ENCODE results near the gene PARD6B. TPM values are rescaled to one million over a fixed set of nuclear protein-coding genes. Genes with fewer than 3 reads are reported as not detected.

The PARD6B gene
- total and polyA plus RNA-seq, 10 donors = 0.97 to 7.5 (median 4.1) TPM

GRCh38 chr20:50715694-50716093 is 15.7 kb upstream of the PARD6B start:
- WGBS, 5 donors = 87 to 93% (median 90%) methylated on average over 3 of the region's 3 CpGs
- H3K4me3 ChIP-seq = no peak overlapping the region
- H3K9me3 ChIP-seq = no peaks in the 10 kb centered on the region
- peaks cover 0 to 33% (median 0%) of the 10 kb centered on the region in 7 donors for H3K27me3 ChIP-seq (replicated peaks in 1 of 7)
- DNase-seq = no peak
- H3K4me1 ChIP-seq = peaks cover 0 to 8% (median 0%) of the 10 kb centered on the region in 6 donors
- intact Hi-C loops (cut with DNase I; ENCODE audit: low total_unique reads) = no loop called here
- TF ChIP-seq POLR2A (IDR thresholded peaks at IDR 0.05) (no peak), POLR2AphosphoS5 (IDR thresholded peaks at IDR 0.05) (no peak)
- H3K36me3 ChIP-seq = no peaks in the 10 kb centered on the region
- no peak overlapping the region for H3K27ac ChIP-seq

- Histone ChIP-seq H3K9me3 (no peaks in the 10 kb centered on the region), H3K27me3 (replicated peaks in 1 of 7) (peaks cover 0 to 33% (median 0%) of the 10 kb centered on the region in 7 donors), H3K4me3 (no peak overlapping the region), H3K36me3 (no peaks in the 10 kb centered on the region), H3K27ac (no peak overlapping the region), H3K4me1 (no peaks in the 10 kb centered on the region)
- intact Hi-C loops (cut with DNase I; ENCODE audit: low total_unique reads) = no loop called here
- no peak for DNase-seq
- WGBS, 5 donors = 77 to 100% (median 79%) methylated on average over 1 of the region's 1 CpG
- TF ChIP-seq POLR2A (IDR thresholded peaks at IDR 0.05) (no peak), CTCF (IDR thresholded peaks at IDR 0.05 in 8 of 11, conservative IDR thresholded peaks at IDR 0.05 in 3 of 11) (no peak), POLR2AphosphoS5 (IDR thresholded peaks at IDR 0.05) (no peak)
Measured at GRCh38 chr20:50716518-50716917, 14.9 kb upstream of the PARD6B start.

GRCh38 chr20:50717312-50717711 is 14.1 kb upstream of the PARD6B start:
- peaks cover 0 to 3% (median 0%) of the 10 kb centered on the region in 6 donors for H3K4me1 ChIP-seq
- no peak for DNase-seq
- no peak overlapping the region for H3K27ac ChIP-seq
- no peaks in the 10 kb centered on the region for H3K9me3 ChIP-seq
- no peaks in the 10 kb centered on the region for H3K36me3 ChIP-seq
- TF ChIP-seq POLR2AphosphoS5 (IDR thresholded peaks at IDR 0.05) (no peak), CTCF (IDR thresholded peaks at IDR 0.05 in 8 of 11, conservative IDR thresholded peaks at IDR 0.05 in 3 of 11) (no peak), POLR2A (IDR thresholded peaks at IDR 0.05) (no peak)
- H3K4me3 ChIP-seq = no peak overlapping the region
- peaks cover 0 to 33% (median 0%) of the 10 kb centered on the region in 7 donors for H3K27me3 ChIP-seq (replicated peaks in 1 of 7)
- intact Hi-C loops (cut with DNase I; ENCODE audit: low total_unique reads) = no loop called here
- 47 to 93% (median 70%) methylated on average over 2 of the region's 2 CpGs for WGBS, 5 donors

- peaks cover 0 to 26% (median 0%) of the 10 kb centered on the region in 7 donors for H3K27me3 ChIP-seq (replicated peaks in 1 of 7)
- WGBS, 5 donors = 65 to 81% (median 75%) methylated on average over 13 of the region's 13 CpGs
- H3K9me3 ChIP-seq = no peaks in the 10 kb centered on the region
- peaks cover 0 to 7% (median 0%) of the 10 kb centered on the region in 6 donors for H3K4me1 ChIP-seq
- H3K36me3 ChIP-seq = no peaks in the 10 kb centered on the region
- no peak overlapping the region for H3K4me3 ChIP-seq
- intact Hi-C loops (cut with DNase I; ENCODE audit: low total_unique reads) = no loop called here
- no peak for DNase-seq
- H3K27ac ChIP-seq = no peak overlapping the region
- TF ChIP-seq POLR2A (IDR thresholded peaks at IDR 0.05) (no peak), CTCF (IDR thresholded peaks at IDR 0.05 in 8 of 11, conservative IDR thresholded peaks at IDR 0.05 in 3 of 11) (no peak), POLR2AphosphoS5 (IDR thresholded peaks at IDR 0.05) (no peak)
Measured at GRCh38 chr20:50717974-50718761, 13.2 kb upstream of the PARD6B start.

Data from spleen (tissue), 11 donors.